Vagina (tissue), 2 donors: ENCODE results near the gene GNAL.

Experiments
- CTCF ChIP-seq, 3 experiments: fragments of 450-650 bp in 2 of 3; fragments of 200-600 bp in 1 of 3; sonication (generic) in 1 of 3; IDR thresholded peaks; one replicate each; pipeline ENCODE4 v1.5.1; 2017 to 2019; ENCODE audit warnings: antibody characterized with exemption in 3 of 3, mild to moderate bottlenecking in 2 of 3, moderate library complexity in 2 of 3
- POLR2A ChIP-seq, 2 donors: fragments of 450-650 bp; IDR thresholded peaks; one replicate each; pipeline ENCODE4 v1.6.1; 2017; ENCODE audit warnings: antibody characterized with exemption in 2 of 2, mild to moderate bottlenecking in 2 of 2, moderate library complexity in 2 of 2
- POLR2AphosphoS5 ChIP-seq, 2 donors: sonication (generic); formaldehyde crosslinking; IDR thresholded peaks; one replicate each; pipeline ENCODE4 v1.9.0; 2017; ENCODE audit warnings: antibody characterized with exemption in 2 of 2, mild to moderate bottlenecking in 2 of 2, low read depth in 1 of 2; ENCODE audit not compliant: insufficient read depth in 1 of 2

GRCh38 chr18:11657152-11657551, 31.9 kb upstream of the GNAL start:
- TF ChIP-seq CTCF (IDR thresholded peaks at IDR 0.05) (no peak), POLR2AphosphoS5 (IDR thresholded peaks at IDR 0.05; ENCODE audit: insufficient read depth in 1 of 2, low read depth in 1 of 2) (no peak), POLR2A (IDR thresholded peaks at IDR 0.05) (no peak)
